Heart left ventricle (tissue), 16 donors: ENCODE data around the gene C12orf76. TPM values are rescaled to one million over a fixed set of nuclear protein-coding genes. Genes with fewer than 3 reads are reported as not detected.

Experiments
- ATAC-seq, 4 donors: fragments of 200-7000 bp; cut with Tn5 transposase; one replicate each; pipeline ENCODE4 v1.9.1; 2020 to 2022; ENCODE audit warnings: moderate library complexity in 4 of 4, mild to moderate bottlenecking in 3 of 4, moderate number of reproducible peaks in 1 of 4
- DNase-seq, 5 donors: peaks; one replicate each; pipeline ENCODE4 v3.0.0-alpha.2; 2020
- H3K27ac ChIP-seq, 12 donors: fragments of 200-600 bp; sonication (generic) in 4 of 12; one replicate each; pipeline versions ENCODE4 v1.5.0 to v1.8.0; 2016 to 2022; ENCODE audit warnings: mild to moderate bottlenecking in 2 of 12
- H3K27me3 ChIP-seq, 9 donors: fragments of 200-600 bp; sonication (generic) in 2 of 9; one replicate each; pipeline versions ENCODE4 v1.5.1 to v1.8.0; 2016 to 2022; ENCODE audit warnings: mild to moderate bottlenecking in 3 of 9
- H3K36me3 ChIP-seq, 9 donors: fragments of 200-600 bp; sonication (generic) in 2 of 9; one replicate each; pipeline versions ENCODE4 v1.5.0 to v1.8.0; 2018 to 2022; ENCODE audit warnings: mild to moderate bottlenecking in 2 of 9
- H3K4me1 ChIP-seq, 12 donors: fragments of 200-600 bp; sonication (generic) in 4 of 12; one replicate each; pipeline versions ENCODE4 v1.5.0 to v1.8.0; 2016 to 2022; ENCODE audit warnings: mild to moderate bottlenecking in 3 of 12
- H3K4me3 ChIP-seq, 12 donors: fragments of 200-600 bp; sonication (generic) in 4 of 12; one replicate each; pipeline versions ENCODE4 v1.5.0 to v1.8.0; 2017 to 2022; ENCODE audit warnings: mild to moderate bottlenecking in 9 of 12, moderate library complexity in 4 of 12
- H3K9me3 ChIP-seq, 12 donors: fragments of 200-600 bp; sonication (generic) in 4 of 12; one replicate each; pipeline versions ENCODE4 v1.5.0 to v1.8.0; 2016 to 2022; ENCODE audit warnings: mild to moderate bottlenecking in 1 of 12
- POLR2A ChIP-seq, 2 donors: fragments of 450-650 bp; IDR thresholded peaks; one replicate each; pipeline ENCODE4 v1.6.1; 2017; ENCODE audit warnings: antibody characterized with exemption in 2 of 2, mild to moderate bottlenecking in 2 of 2, moderate library complexity in 2 of 2
- WGBS, 4 donors: extraction: QIAGEN DNeasy Blood & Tissue Kit in 2 of 4; methylation state at CpG; one replicate each; pipeline versions ENCODE4 v1.1.5 to v1.1.7; 2013 to 2018; 5-methylcytosine and 5-hydroxymethylcytosine counted together
- intact Hi-C, 10 donors: fragments of 100-400 bp; cut with DNase I; formaldehyde crosslinking; loops; one replicate each; pipeline versions ENCODE4 v1.11.1 to v1.14.2; 2022
- polyA plus RNA-seq, 2 donors: library from polyadenylated mRNA; stranded (reverse); fragments of 200-250 nt; gene quantifications; one replicate each; pipeline ENCODE4 v1.2.3, GENCODE V29; 2013
- total RNA-seq, 9 donors: library from RNA; depleted of rRNA in 2 of 9; stranded (reverse); fragments of >200 nt in 2 of 9; fragmentation: NEBNext Ultra II Directional in 3 of 9; extraction: Animal tissue kit (Norgen Biotek cat#: 25700) in 3 of 9; gene quantifications; one replicate each; pipeline versions ENCODE4 v1.1.0 to v1.2.4, GENCODE V29; 2016 to 2023
- TF ChIP-seq, protein P1 (sequence below), 12 donors: fragments of 200-600 bp; sonication (generic) in 4 of 12; IDR thresholded peaks; one replicate each; pipeline versions ENCODE4 v1.5.0 to v1.8.0; 2018 to 2022; ENCODE audit warnings: antibody characterized with exemption in 12 of 12, mild to moderate bottlenecking in 5 of 12
- donor health status: ischemic (EF 13 %, LVEDD 7.1; RV severe dilation, severe dysfunction).
- donor health status: healthy with polysubstance abuse.
- donor health status: DM: no; HTN: yes; CAD: no.
- donor health status: DM: no; HTN: no; CAD: no.
- donor health status: ischemic (EF 25% LVEDD 6.9; RV normal size, moderate dysfunction).
- donor health status: ischemic (EF 25% LVEDD 5.7; RV mildly dilated, moderate dysfunction).
- donor health status: healthy.
- donor health status: DM: yes; HTN: yes; CAD: no.
- donor health status: ischemic (EF 35%, LVEDD 5.7; RV mildly dilated, moderate dysfunction).
- donor health status: nonischemic (EF 11% LVEDD 7.7; RV severe dilation, severe dysfunction).
- donor health status: DM: yes; HTN: yes; CAD: no.
- donor health status: PGD.
- donor health status: ischemic (EF 29% LVEDD 5.4; RV normal size, mild dysfunction).
- donor health status: nonischemic (EF 23%, LVEDD 6.1; RV moderate dilation, normal function).

Gene C12orf76
- total and polyA plus RNA-seq, 11 donors = 3.5 to 13.3 (median 4.7) TPM

DNA sequence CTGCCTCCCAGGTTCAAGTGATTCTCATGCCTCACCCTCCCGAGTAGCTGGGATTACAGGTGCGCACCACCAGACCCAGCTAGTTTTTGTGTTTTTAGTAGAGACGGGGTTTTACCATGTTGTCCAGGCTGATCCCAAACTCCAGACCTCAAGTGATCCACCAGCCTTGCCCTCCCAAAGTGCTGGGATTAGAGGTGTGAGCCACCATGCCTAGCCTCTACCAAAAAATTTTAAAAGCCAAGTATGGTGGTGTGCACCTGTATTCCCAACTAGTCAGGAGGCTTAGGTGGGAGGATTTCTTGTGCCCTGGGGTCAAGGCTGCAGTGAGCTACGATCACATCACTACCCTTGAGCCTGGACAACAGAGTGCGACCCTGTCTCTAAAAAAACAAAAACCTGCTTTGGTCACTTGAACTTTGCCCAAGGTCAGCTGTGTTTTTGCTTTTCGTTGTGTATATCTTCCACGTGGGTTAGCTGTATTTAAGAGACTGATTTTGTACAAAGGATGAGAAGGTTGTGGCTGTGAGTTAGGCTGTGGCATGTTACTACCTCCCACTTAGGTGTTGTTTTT is 12.7 kb downstream of the C12orf76 start:
- H3K27me3 ChIP-seq = no peaks in the 10 kb centered on the region
- H3K27ac ChIP-seq = no peak overlapping the region
- intact Hi-C loops = no loop called here
- 90 to 95% (median 94%) methylated on average over 7 of the region's 7 CpGs for WGBS, 4 donors
- H3K4me1 ChIP-seq = peaks cover 0 to 20% (median 0%) of the 10 kb centered on the region in 12 donors
- peaks cover 0 to 87% (median 73%) of the 10 kb centered on the region in 9 donors for H3K36me3 ChIP-seq
- TF ChIP-seq, protein P1, sequence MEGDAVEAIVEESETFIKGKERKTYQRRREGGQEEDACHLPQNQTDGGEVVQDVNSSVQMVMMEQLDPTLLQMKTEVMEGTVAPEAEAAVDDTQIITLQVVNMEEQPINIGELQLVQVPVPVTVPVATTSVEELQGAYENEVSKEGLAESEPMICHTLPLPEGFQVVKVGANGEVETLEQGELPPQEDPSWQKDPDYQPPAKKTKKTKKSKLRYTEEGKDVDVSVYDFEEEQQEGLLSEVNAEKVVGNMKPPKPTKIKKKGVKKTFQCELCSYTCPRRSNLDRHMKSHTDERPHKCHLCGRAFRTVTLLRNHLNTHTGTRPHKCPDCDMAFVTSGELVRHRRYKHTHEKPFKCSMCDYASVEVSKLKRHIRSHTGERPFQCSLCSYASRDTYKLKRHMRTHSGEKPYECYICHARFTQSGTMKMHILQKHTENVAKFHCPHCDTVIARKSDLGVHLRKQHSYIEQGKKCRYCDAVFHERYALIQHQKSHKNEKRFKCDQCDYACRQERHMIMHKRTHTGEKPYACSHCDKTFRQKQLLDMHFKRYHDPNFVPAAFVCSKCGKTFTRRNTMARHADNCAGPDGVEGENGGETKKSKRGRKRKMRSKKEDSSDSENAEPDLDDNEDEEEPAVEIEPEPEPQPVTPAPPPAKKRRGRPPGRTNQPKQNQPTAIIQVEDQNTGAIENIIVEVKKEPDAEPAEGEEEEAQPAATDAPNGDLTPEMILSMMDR (IDR thresholded peaks at IDR 0.05) = no peak
- no peak for TF ChIP-seq POLR2A (IDR thresholded peaks at IDR 0.05)
- H3K9me3 ChIP-seq = no peaks in the 10 kb centered on the region
- DNase-seq (no peak), ATAC-seq (no peak)
- H3K4me3 ChIP-seq = no peak overlapping the region

DNA sequence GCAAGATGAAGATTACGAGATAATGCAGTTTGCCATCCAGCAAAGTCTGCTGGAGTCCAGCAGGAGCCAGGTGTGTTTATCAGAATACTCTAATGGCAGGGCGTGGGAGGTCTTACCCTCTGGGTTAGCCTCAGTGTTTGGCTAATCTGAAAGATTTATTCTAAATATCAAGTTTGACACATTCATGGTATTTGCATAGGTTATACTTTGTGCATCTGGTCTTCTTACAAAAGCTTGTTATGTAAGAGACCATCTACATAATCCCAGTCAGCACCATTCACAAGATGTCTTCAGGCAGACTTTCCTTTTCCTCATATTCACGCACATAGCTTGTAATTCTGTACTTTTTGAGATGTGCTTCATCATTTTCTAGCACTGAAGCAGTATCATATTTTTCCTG is 14.4 kb downstream of the C12orf76 start:
- TF ChIP-seq, protein P1 (IDR thresholded peaks at IDR 0.05) = no peak
- TF ChIP-seq POLR2A (IDR thresholded peaks at IDR 0.05) = no peak
- Histone ChIP-seq H3K4me3 (no peak overlapping the region), H3K27ac (no peak overlapping the region), H3K9me3 (no peaks in the 10 kb centered on the region), H3K27me3 (no peaks in the 10 kb centered on the region), H3K4me1 (peaks cover 0 to 14% (median 0%) of the 10 kb centered on the region in 12 donors), H3K36me3 (peaks cover 0 to 96% (median 84%) of the 10 kb centered on the region in 9 donors)
- WGBS, 4 donors = 93 to 96% (median 95%) methylated on average over 3 of the region's 3 CpGs
- DNase-seq = no peak
- intact Hi-C loops = no loop called here
- ATAC-seq = no peak

DNA sequence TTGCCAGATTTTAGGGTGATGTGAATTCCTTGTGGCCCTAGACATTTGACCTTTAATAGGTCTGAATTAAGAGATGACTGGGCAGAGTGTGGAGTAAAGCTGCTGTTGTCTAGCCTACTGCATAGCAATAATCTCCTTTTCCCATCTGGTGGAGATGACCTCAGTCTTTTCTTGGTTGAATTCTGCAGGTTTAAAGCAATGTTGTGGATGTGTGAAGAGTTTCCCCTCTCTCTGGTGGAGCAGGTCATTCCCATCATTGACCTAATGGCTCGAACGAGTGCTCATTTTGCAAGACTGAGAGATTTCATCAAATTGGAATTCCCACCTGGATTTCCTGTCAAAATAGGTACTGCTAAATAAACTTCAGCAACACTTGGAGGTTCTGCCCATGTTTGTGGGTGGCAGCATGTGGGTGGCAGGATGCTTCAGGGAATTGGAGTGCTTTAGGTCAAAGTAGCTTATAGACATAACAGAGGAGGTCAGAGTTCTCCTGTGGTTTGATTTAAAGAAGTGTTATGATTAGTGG is 19.0 kb downstream of the C12orf76 start:
- H3K9me3 ChIP-seq = no peaks in the 10 kb centered on the region
- no peaks in the 10 kb centered on the region for H3K27me3 ChIP-seq
- intact Hi-C loops = no loop called here
- WGBS, 4 donors = 79 to 95% (median 88%) methylated on average over 2 of the region's 2 CpGs
- H3K27ac ChIP-seq = no peak overlapping the region
- H3K4me3 ChIP-seq = no peak overlapping the region
- ATAC-seq = no peak
- TF ChIP-seq, protein P1 (IDR thresholded peaks at IDR 0.05) = no peak
- TF ChIP-seq POLR2A (IDR thresholded peaks at IDR 0.05) = no peak
- peaks cover 0 to 97% (median 82%) of the 10 kb centered on the region in 9 donors for H3K36me3 ChIP-seq
- no peak for DNase-seq
- peaks cover 0 to 7% (median 5%) of the 10 kb centered on the region in 12 donors for H3K4me1 ChIP-seq

DNA sequence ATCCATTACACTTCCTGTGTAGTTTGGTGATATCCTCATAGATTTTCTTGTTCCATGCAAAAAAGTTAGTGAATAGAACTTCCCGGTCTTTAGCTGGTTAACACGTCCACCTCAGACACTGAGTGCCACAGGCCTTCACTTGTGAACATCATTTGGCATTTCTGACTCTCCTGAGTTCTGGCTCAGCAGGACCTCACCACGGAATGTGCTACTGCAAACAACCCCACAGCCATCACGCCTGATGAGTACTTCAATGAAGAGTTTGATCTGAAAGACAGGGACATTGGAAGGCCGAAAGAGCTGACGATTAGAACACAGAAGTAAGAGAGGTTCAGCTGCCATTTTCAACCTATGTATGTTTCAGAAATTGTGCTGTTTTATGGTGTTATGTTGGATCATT is 20.0 kb downstream of the C12orf76 start:
- H3K27me3 ChIP-seq = no peaks in the 10 kb centered on the region
- H3K9me3 ChIP-seq = no peaks in the 10 kb centered on the region
- DNase-seq = no peak
- peaks cover 0 to 97% (median 72%) of the 10 kb centered on the region in 9 donors for H3K36me3 ChIP-seq
- no peak overlapping the region for H3K4me3 ChIP-seq
- ATAC-seq = no peak
- intact Hi-C loops = no loop called here
- peaks cover 0 to 18% (median 15%) of the 10 kb centered on the region in 12 donors for H3K4me1 ChIP-seq
- WGBS, 4 donors = 87 to 91% (median 89%) methylated on average over 6 of the region's 6 CpGs
- TF ChIP-seq POLR2A (IDR thresholded peaks at IDR 0.05) = no peak
- TF ChIP-seq, protein P1 (IDR thresholded peaks at IDR 0.05) = no peak
- no peak overlapping the region for H3K27ac ChIP-seq
